ENCODE measurements around the gene CAMSAP2. TPM values are rescaled to one million over a fixed set of nuclear protein-coding genes. Genes with fewer than 3 reads are reported as not detected.

The CAMSAP2 gene
- total and polyA plus RNA-seq, 10 of the 15 experiments (the other 5 are each of a cell fraction or from before 2014, with no cell fraction given): 3.9 to 19.8 (median 8.0) TPM

- TF ChIP-seq, protein P1, sequence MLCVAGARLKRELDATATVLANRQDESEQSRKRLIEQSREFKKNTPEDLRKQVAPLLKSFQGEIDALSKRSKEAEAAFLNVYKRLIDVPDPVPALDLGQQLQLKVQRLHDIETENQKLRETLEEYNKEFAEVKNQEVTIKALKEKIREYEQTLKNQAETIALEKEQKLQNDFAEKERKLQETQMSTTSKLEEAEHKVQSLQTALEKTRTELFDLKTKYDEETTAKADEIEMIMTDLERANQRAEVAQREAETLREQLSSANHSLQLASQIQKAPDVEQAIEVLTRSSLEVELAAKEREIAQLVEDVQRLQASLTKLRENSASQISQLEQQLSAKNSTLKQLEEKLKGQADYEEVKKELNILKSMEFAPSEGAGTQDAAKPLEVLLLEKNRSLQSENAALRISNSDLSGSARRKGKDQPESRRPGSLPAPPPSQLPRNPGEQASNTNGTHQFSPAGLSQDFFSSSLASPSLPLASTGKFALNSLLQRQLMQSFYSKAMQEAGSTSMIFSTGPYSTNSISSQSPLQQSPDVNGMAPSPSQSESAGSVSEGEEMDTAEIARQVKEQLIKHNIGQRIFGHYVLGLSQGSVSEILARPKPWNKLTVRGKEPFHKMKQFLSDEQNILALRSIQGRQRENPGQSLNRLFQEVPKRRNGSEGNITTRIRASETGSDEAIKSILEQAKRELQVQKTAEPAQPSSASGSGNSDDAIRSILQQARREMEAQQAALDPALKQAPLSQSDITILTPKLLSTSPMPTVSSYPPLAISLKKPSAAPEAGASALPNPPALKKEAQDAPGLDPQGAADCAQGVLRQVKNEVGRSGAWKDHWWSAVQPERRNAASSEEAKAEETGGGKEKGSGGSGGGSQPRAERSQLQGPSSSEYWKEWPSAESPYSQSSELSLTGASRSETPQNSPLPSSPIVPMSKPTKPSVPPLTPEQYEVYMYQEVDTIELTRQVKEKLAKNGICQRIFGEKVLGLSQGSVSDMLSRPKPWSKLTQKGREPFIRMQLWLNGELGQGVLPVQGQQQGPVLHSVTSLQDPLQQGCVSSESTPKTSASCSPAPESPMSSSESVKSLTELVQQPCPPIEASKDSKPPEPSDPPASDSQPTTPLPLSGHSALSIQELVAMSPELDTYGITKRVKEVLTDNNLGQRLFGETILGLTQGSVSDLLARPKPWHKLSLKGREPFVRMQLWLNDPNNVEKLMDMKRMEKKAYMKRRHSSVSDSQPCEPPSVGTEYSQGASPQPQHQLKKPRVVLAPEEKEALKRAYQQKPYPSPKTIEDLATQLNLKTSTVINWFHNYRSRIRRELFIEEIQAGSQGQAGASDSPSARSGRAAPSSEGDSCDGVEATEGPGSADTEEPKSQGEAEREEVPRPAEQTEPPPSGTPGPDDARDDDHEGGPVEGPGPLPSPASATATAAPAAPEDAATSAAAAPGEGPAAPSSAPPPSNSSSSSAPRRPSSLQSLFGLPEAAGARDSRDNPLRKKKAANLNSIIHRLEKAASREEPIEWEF (IDR thresholded peaks at IDR 0.05; ENCODE audit: insufficient replicate concordance, low read depth, low read length): no peak
- TF ChIP-seq KAT2A (conservative IDR thresholded peaks at IDR 0.05; ENCODE audit: control insufficient read depth, low read depth, low read length) (no peak), PAX5 (IDR thresholded peaks at IDR 0.05; ENCODE audit: borderline replicate concordance, low read depth, low read length) (no peak), MTA3 (IDR thresholded peaks at IDR 0.05; ENCODE audit: borderline replicate concordance, low read length) (no peak), SP1 (IDR thresholded peaks at IDR 0.05; ENCODE audit: low read depth, low read length) (no peak), NFYA (IDR thresholded peaks at IDR 0.05; ENCODE audit: borderline replicate concordance, low read depth, low read length) (no peak), POU2F2 (IDR thresholded peaks at IDR 0.05; ENCODE audit: borderline replicate concordance, low read depth, low read length) (no peak), POLR2AphosphoS5 (IDR thresholded peaks at IDR 0.05; ENCODE audit: low read length) (no peak), SPI1 (IDR thresholded peaks at IDR 0.05; ENCODE audit: borderline replicate concordance, insufficient read depth, low read depth, low read length) (peak; percentile 87), MYB (IDR thresholded peaks at IDR 0.05; ENCODE audit: borderline replicate concordance, low read depth, low read length) (no peak), ZNF217 (IDR thresholded peaks at IDR 0.05) (no peak), JUNB (IDR thresholded peaks at IDR 0.05) (peak; percentile 60; the same call in 1 of the 2 replicates), EED (IDR thresholded peaks at IDR 0.05; ENCODE audit: low read depth) (no peak), RFX5 (IDR thresholded peaks at IDR 0.05; ENCODE audit: low read depth, low read length) (no peak), ZNF274 (IDR thresholded peaks at IDR 0.05; ENCODE audit: insufficient read depth, insufficient read length) (no peak), CHD4 (IDR thresholded peaks at IDR 0.05) (no peak), SREBF1 (IDR thresholded peaks at IDR 0.05; ENCODE audit: low read length) (no peak), EP300 (IDR thresholded peaks at IDR 0.05; ENCODE audit: borderline replicate concordance in 1 of 2, control insufficient read depth in 1 of 2, low read depth in 2 of 2, low read length in 2 of 2) (peak in 1 of 2 experiments; percentile 37; a peak in 1 of 4 replicates)
- TF ChIP-seq, protein P2, sequence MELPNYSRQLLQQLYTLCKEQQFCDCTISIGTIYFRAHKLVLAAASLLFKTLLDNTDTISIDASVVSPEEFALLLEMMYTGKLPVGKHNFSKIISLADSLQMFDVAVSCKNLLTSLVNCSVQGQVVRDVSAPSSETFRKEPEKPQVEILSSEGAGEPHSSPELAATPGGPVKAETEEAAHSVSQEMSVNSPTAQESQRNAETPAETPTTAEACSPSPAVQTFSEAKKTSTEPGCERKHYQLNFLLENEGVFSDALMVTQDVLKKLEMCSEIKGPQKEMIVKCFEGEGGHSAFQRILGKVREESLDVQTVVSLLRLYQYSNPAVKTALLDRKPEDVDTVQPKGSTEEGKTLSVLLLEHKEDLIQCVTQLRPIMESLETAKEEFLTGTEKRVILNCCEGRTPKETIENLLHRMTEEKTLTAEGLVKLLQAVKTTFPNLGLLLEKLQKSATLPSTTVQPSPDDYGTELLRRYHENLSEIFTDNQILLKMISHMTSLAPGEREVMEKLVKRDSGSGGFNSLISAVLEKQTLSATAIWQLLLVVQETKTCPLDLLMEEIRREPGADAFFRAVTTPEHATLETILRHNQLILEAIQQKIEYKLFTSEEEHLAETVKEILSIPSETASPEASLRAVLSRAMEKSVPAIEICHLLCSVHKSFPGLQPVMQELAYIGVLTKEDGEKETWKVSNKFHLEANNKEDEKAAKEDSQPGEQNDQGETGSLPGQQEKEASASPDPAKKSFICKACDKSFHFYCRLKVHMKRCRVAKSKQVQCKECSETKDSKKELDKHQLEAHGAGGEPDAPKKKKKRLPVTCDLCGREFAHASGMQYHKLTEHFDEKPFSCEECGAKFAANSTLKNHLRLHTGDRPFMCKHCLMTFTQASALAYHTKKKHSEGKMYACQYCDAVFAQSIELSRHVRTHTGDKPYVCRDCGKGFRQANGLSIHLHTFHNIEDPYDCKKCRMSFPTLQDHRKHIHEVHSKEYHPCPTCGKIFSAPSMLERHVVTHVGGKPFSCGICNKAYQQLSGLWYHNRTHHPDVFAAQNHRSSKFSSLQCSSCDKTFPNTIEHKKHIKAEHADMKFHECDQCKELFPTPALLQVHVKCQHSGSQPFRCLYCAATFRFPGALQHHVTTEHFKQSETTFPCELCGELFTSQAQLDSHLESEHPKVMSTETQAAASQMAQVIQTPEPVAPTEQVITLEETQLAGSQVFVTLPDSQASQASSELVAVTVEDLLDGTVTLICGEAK (IDR thresholded peaks at IDR 0.05; ENCODE audit: borderline replicate concordance): no peak
- TF ChIP-seq, protein P3, sequence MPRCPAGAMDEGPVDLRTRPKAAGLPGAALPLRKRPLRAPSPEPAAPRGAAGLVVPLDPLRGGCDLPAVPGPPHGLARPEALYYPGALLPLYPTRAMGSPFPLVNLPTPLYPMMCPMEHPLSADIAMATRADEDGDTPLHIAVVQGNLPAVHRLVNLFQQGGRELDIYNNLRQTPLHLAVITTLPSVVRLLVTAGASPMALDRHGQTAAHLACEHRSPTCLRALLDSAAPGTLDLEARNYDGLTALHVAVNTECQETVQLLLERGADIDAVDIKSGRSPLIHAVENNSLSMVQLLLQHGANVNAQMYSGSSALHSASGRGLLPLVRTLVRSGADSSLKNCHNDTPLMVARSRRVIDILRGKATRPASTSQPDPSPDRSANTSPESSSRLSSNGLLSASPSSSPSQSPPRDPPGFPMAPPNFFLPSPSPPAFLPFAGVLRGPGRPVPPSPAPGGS (IDR thresholded peaks at IDR 0.05; ENCODE audit: borderline replicate concordance, insufficient read depth, low read depth, low read length, poor library complexity, severe bottlenecking): no peak
Measured at GRCh38 chr1:200774735-200775444, 36.2 kb downstream of the CAMSAP2 start (continued).

Data from GM12878 (cell line).